Measurements from ENCODE around the gene ABHD15.

DNA sequence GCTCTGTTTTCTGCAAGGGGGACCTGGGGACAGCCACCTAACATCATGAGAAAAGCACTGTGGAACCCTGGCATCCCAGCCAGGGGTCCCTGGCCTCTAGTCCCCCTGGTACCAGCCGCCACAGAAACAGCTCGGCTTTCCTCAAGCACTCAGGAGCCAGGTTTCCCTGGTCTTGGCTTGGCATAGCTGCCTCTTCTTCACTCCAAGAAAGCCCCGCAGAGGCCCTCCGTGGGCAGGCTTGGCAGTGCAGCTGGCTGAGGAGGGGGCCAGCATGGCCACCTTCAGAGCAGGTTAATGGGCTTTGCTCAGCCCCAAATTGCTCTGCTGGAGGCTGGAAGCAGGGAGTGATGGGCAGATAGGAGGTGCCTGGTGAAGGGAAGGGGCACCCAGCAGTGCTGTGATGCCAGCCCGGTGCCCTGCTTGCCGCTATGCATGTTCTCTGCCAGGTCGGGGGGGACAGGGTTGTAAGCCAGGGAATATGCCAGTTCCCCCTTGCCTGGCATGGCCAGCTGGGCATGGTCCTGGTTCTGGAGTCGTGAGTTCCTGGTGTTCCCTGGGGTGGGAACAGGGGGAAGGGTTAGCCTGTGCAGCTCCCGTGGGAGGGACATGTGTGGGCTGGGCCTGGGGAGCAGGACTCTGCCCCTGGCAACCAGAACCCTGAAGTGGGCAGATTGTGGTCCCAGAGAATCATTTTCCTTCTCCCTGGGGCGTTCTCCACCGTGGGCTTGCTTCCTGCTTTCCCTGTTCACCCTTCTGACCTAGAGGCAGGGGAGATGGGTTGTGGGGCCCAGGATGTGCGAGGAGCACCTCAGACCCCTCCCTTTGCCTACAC lies 29.3 kb upstream of the ABHD15 start:
- TF ChIP-seq, protein P1, sequence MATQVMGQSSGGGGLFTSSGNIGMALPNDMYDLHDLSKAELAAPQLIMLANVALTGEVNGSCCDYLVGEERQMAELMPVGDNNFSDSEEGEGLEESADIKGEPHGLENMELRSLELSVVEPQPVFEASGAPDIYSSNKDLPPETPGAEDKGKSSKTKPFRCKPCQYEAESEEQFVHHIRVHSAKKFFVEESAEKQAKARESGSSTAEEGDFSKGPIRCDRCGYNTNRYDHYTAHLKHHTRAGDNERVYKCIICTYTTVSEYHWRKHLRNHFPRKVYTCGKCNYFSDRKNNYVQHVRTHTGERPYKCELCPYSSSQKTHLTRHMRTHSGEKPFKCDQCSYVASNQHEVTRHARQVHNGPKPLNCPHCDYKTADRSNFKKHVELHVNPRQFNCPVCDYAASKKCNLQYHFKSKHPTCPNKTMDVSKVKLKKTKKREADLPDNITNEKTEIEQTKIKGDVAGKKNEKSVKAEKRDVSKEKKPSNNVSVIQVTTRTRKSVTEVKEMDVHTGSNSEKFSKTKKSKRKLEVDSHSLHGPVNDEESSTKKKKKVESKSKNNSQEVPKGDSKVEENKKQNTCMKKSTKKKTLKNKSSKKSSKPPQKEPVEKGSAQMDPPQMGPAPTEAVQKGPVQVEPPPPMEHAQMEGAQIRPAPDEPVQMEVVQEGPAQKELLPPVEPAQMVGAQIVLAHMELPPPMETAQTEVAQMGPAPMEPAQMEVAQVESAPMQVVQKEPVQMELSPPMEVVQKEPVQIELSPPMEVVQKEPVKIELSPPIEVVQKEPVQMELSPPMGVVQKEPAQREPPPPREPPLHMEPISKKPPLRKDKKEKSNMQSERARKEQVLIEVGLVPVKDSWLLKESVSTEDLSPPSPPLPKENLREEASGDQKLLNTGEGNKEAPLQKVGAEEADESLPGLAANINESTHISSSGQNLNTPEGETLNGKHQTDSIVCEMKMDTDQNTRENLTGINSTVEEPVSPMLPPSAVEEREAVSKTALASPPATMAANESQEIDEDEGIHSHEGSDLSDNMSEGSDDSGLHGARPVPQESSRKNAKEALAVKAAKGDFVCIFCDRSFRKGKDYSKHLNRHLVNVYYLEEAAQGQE (IDR thresholded peaks at IDR 0.05; ENCODE audit: borderline replicate concordance): no peak
- no peak for TF ChIP-seq POLR2AphosphoS5 (IDR thresholded peaks at IDR 0.05)
- TF ChIP-seq TAF1 (IDR thresholded peaks at IDR 0.05; ENCODE audit: low read depth): no peak
- TF ChIP-seq, protein P2, sequence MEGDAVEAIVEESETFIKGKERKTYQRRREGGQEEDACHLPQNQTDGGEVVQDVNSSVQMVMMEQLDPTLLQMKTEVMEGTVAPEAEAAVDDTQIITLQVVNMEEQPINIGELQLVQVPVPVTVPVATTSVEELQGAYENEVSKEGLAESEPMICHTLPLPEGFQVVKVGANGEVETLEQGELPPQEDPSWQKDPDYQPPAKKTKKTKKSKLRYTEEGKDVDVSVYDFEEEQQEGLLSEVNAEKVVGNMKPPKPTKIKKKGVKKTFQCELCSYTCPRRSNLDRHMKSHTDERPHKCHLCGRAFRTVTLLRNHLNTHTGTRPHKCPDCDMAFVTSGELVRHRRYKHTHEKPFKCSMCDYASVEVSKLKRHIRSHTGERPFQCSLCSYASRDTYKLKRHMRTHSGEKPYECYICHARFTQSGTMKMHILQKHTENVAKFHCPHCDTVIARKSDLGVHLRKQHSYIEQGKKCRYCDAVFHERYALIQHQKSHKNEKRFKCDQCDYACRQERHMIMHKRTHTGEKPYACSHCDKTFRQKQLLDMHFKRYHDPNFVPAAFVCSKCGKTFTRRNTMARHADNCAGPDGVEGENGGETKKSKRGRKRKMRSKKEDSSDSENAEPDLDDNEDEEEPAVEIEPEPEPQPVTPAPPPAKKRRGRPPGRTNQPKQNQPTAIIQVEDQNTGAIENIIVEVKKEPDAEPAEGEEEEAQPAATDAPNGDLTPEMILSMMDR (IDR thresholded peaks at IDR 0.05; ENCODE audit: poor library complexity, severe bottlenecking): no peak
- TF ChIP-seq EP300 (conservative IDR thresholded peaks at IDR 0.05; ENCODE audit: poor library complexity, severe bottlenecking): no peak
